T47D (cell line): ENCODE results near the gene U2SURP.
"Not testable (repeated sequence)": the region's sequence is repeated elsewhere in the genome, so short reads cannot be mapped to it uniquely, and the experiment has no call there.

Experiments used
- DNase-seq, 2 experiments: peaks; one replicate each; pipeline versions ENCODE4 v3.0.0 to v3.0.0-alpha.2; 2011 to 2012; ENCODE audit warnings: low read depth in 1 of 2, low spot score in 1 of 2
- JUND ChIP-seq: IDR thresholded peaks from 2 replicates; pipeline ENCODE4 v1.6.1; 2012; ENCODE audit warnings: low read depth
- in situ Hi-C: cut with HindIII; loops from 2 replicates; pipeline ENCODE4 v1.10.0; 2016; ENCODE audit warnings: low sequenced_read_pairs, low pct_unique_long_range_greater_than_20kb

Gene U2SURP

GRCh38 chr3:143071776-143072175 is 70.4 kb downstream of the U2SURP start:
- no peak for DNase-seq
- in situ Hi-C loops: no loop called here
- no peak for TF ChIP-seq JUND

GRCh38 chr3:143072298-143073020 is 71.1 kb downstream of the U2SURP start:
- DNase-seq, in situ Hi-C loops: not testable (repeated sequence)

- DNase-seq, in situ Hi-C loops: not testable (repeated sequence)
Observed at GRCh38 chr3:143073541-143073940, 72.2 kb downstream of the U2SURP start.

DNA sequence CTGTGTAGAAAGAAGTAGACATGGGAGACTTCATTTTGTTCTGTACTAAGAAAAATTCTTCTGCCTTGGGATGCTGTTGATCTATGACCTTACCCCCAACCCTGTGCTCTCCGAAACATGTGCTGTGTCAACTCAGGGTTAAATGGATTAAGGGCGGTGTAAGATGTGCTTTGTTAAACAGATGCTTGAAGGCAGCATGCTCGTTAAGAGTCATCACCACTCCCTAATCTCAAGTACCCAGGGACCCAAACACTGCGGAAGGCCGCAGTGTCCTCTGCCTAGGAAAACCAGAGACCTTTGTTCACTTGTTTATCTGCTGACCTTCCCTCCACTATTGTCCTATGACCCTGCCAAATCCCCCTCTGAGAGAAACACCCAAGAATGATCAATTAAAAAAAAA is 72.6 kb downstream of the U2SURP start:
- in situ Hi-C loops, DNase-seq: not testable (repeated sequence)

DNA sequence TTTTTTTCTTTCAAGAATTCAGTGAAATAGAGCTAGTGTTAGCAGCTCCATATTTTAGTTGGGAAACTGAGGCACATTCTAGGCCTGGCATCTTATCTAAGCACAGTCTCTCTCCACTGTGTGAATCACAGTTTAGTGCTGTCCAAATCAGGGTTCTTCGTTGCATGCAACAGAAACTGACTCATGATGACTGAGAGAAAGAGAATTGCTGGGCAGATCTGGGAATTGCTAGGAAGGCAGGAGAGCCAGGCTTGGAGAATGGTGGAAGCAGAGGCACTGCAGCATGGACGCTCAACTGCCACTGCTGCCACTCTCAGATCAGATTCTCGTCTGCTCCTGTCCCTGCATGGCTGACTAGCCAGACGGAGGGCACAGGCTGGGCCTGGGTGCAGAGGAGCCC is 77.5 kb downstream of the U2SURP start:
- TF ChIP-seq JUND: no peak
- in situ Hi-C loops: no loop called here
- no peak for DNase-seq

DNA sequence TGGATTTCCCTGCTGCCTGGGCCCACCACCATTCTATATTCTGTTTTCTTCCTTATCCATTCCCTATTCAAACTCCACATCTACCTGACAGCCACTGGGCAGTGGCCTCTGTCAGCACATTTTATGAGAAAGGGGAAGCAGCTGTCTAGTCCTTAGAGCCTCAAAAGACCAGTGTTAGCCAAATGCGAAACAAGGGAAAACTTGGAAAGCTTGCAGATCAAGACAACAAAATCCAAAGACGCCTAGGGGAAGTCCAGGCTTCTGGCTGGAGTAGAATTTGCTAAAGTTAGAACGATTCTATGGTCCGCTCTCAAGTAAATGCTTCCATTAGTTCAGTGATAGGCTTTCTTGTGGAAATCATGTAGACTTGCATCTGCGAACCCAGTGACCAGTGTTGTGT is 78.8 kb downstream of the U2SURP start:
- no peak for DNase-seq
- in situ Hi-C loops: no loop called here

GRCh38 chr3:143081365-143081764 is 80.0 kb downstream of the U2SURP start:
- in situ Hi-C loops: no loop called here
- TF ChIP-seq JUND: no peak
- no peak for DNase-seq

More for the DNA sequence above, 78.8 kb downstream of the U2SURP start:
- TF ChIP-seq JUND: no peak

GRCh38 chr3:143081844-143082778 is 80.7 kb downstream of the U2SURP start:
- TF ChIP-seq JUND: no peak
- no peak for DNase-seq
- in situ Hi-C loops: no loop called here

DNA sequence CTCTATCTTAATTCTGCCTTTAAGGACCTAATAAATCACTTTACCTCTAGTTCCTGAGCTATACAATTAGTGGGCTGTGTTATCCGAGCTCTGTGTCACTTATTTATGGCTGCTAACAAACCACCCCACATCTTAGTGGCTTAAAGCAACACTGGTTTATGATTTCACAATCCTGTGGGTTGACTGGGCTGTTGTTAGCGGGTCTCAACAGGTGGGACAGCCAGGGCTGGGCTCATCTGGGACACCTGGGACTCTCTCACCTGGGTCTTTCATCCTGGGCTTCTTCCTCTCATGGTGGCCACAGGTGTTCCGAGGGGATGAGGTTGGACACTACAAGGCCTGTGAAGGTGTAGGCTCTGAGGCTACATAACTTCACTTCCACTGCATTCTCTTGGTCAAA is 82.4 kb downstream of the U2SURP start:
- no peak for TF ChIP-seq JUND
- in situ Hi-C loops: no loop called here
- no peak for DNase-seq

GRCh38 chr3:143084856-143085731 is 83.7 kb downstream of the U2SURP start:
- TF ChIP-seq JUND: no peak
- in situ Hi-C loops: no loop called here
- DNase-seq: no peak

- TF ChIP-seq JUND: no peak
- in situ Hi-C loops: no loop called here
Observed at GRCh38 chr3:143088835-143089234, 87.5 kb downstream of the U2SURP start.

GRCh38 chr3:143089965-143090364 is 88.6 kb downstream of the U2SURP start:
- in situ Hi-C loops: no loop called here
- no peak for DNase-seq
- TF ChIP-seq JUND: no peak

More at GRCh38 chr3:143088835-143089234, 87.5 kb downstream of the U2SURP start:
- no peak for DNase-seq

DNA sequence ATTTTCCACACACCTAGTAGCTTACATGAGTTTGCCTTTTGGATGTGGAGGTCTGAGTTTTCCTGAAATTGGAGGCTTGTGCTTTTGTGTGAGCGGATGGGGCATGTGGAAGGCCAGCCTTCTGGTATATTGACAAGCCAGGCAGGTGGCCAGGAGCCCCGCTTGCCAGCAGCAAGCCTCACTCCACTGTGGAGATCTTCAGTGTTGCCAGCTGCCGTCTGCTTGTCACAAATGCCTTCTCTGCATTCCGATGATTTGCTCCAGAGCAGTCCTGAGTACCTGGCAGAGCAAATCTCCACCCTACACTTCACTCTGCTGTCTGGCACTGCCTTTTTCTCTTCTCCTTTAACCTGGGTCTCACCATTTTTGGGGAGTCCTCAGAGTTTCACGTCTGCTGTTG is 89.1 kb downstream of the U2SURP start:
- no peak for DNase-seq
- TF ChIP-seq JUND: no peak
- in situ Hi-C loops: no loop called here
